Loucy (cell line): ENCODE measurements around the gene CCDC185.

ENCODE experiments used
- EZH2phosphoT487 ChIP-seq: fragments of 200-600 bp; IDR thresholded peaks from 2 replicates; pipeline ENCODE4 v1.6.1; 2018; ENCODE audit warnings: antibody characterized with exemption, mild to moderate bottlenecking, moderate library complexity, borderline replicate concordance
- TF ChIP-seq, protein P1 (sequence below): fragments of 200-600 bp; sonication (generic); conservative IDR thresholded peaks from 2 replicates; pipeline ENCODE4 v1.5.1; 2014; ENCODE audit warnings: mild to moderate bottlenecking, antibody characterized with exemption, low read length

DNA sequence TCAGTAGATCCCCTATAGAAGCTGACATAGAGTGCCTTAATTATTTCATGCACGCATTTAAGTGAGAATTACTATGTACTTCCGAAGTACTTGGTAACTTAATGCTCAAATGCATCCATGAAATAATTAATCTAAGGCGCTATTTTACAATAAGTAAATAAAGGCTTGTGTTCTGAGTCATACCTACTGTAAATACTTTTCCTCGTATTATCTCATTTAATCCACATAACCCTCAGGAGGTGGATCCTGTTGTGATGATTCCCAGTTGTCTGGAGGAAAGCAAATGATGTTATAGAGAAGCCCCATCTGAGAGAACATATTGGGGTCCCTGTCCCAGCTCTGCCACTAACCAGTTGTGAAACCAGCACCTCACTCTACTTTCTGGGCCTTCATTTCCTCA lies 45.6 kb upstream of the CCDC185 start:
- TF ChIP-seq, protein P1, sequence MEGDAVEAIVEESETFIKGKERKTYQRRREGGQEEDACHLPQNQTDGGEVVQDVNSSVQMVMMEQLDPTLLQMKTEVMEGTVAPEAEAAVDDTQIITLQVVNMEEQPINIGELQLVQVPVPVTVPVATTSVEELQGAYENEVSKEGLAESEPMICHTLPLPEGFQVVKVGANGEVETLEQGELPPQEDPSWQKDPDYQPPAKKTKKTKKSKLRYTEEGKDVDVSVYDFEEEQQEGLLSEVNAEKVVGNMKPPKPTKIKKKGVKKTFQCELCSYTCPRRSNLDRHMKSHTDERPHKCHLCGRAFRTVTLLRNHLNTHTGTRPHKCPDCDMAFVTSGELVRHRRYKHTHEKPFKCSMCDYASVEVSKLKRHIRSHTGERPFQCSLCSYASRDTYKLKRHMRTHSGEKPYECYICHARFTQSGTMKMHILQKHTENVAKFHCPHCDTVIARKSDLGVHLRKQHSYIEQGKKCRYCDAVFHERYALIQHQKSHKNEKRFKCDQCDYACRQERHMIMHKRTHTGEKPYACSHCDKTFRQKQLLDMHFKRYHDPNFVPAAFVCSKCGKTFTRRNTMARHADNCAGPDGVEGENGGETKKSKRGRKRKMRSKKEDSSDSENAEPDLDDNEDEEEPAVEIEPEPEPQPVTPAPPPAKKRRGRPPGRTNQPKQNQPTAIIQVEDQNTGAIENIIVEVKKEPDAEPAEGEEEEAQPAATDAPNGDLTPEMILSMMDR = no peak
- TF ChIP-seq EZH2phosphoT487 = no peak
